Liver (tissue), 9 donors: Measurements from ENCODE around the gene ILF2. TPM values are rescaled to one million over a fixed set of nuclear protein-coding genes. Genes with fewer than 3 reads are reported as not detected.

Experiments used
- DNase-seq: peaks from one replicate; pipeline ENCODE4 v3.0.0-alpha.2; 2017; ENCODE audit warnings: low spot score
- H3K27ac ChIP-seq, 2 donors: one replicate each; pipeline ENCODE4 v1.7.0; 2013; ENCODE audit warnings: inconsistent platforms in 2 of 2, low read length in 2 of 2, control low read depth in 1 of 2, low read depth in 1 of 2, mild to moderate bottlenecking in 1 of 2
- H3K27me3 ChIP-seq, 4 donors: one replicate each; pipeline versions ENCODE4 v1.6.1 to v1.7.0; 2013; ENCODE audit warnings: low read length in 3 of 4, inconsistent platforms in 1 of 4, mild to moderate bottlenecking in 1 of 4, moderate library complexity in 1 of 4; ENCODE audit not compliant: control insufficient read depth in 4 of 4, insufficient read depth in 4 of 4
- H3K36me3 ChIP-seq, 4 donors: one replicate each; pipeline versions ENCODE4 v1.6.1 to v1.7.0; 2013; ENCODE audit warnings: low read length in 3 of 4, mild to moderate bottlenecking in 3 of 4, low read depth in 1 of 4, moderate library complexity in 1 of 4; ENCODE audit not compliant: control insufficient read depth in 4 of 4, insufficient read depth in 3 of 4
- H3K4me1 ChIP-seq, 4 donors: one replicate each; pipeline versions ENCODE4 v1.6.1 to v1.7.0; 2013; ENCODE audit warnings: low read length in 3 of 4, mild to moderate bottlenecking in 3 of 4, moderate library complexity in 1 of 4; ENCODE audit not compliant: control insufficient read depth in 4 of 4, insufficient read depth in 4 of 4
- H3K4me3 ChIP-seq, 3 donors: one replicate each; pipeline versions ENCODE4 v1.6.1 to v1.7.0; 2013; ENCODE audit warnings: low read length in 3 of 3, control low read depth in 1 of 3, low read depth in 1 of 3, mild to moderate bottlenecking in 1 of 3
- H3K9ac ChIP-seq, 2 donors: one replicate each; pipeline ENCODE4 v1.7.0; 2013; ENCODE audit warnings: low read length in 2 of 2, mild to moderate bottlenecking in 2 of 2, moderate library complexity in 2 of 2, control low read depth in 1 of 2, low read depth in 1 of 2
- H3K9me3 ChIP-seq, 4 donors: one replicate each; pipeline versions ENCODE4 v1.6.1 to v1.7.0; 2013; ENCODE audit warnings: low read length in 3 of 4; ENCODE audit not compliant: control insufficient read depth in 4 of 4
- FOXA1 ChIP-seq: IDR thresholded peaks from 2 replicates; pipeline ENCODE4 v1.6.1; 2016; ENCODE audit warnings: antibody characterized with exemption
- FOXA2 ChIP-seq: IDR thresholded peaks from 2 replicates; pipeline ENCODE4 v1.6.1; 2016; ENCODE audit warnings: antibody characterized with exemption
- HNF4A ChIP-seq, 2 donors: conservative IDR thresholded peaks; 2 replicates each; pipeline ENCODE4 v1.6.1; 2016; ENCODE audit warnings: antibody characterized with exemption in 2 of 2, mild to moderate bottlenecking in 2 of 2
- JUND ChIP-seq, 2 donors: IDR thresholded peaks; 2 replicates each; pipeline ENCODE4 v1.6.1; 2016; ENCODE audit warnings: antibody characterized with exemption in 2 of 2
- NR2F2 ChIP-seq: IDR thresholded peaks from 2 replicates; pipeline ENCODE4 v1.6.1; 2016; ENCODE audit warnings: antibody characterized with exemption
- RXRA ChIP-seq, 2 donors: IDR thresholded peaks; 2 replicates each; pipeline ENCODE4 v1.6.1; 2017 to 2018; ENCODE audit warnings: antibody characterized with exemption in 2 of 2, mild to moderate bottlenecking in 1 of 2
- SP1 ChIP-seq: IDR thresholded peaks from 2 replicates; pipeline ENCODE4 v1.6.1; 2018; ENCODE audit warnings: antibody characterized with exemption, mild to moderate bottlenecking
- TAF1 ChIP-seq: conservative IDR thresholded peaks from 2 replicates; pipeline ENCODE4 v1.6.1; 2016; ENCODE audit warnings: antibody characterized with exemption, mild to moderate bottlenecking
- YY1 ChIP-seq: IDR thresholded peaks from 2 replicates; pipeline ENCODE4 v1.6.1; 2016; ENCODE audit warnings: antibody characterized with exemption, mild to moderate bottlenecking
- WGBS: extraction: QIAGEN DNeasy Blood & Tissue Kit; methylation state at CpG from one replicate; pipeline ENCODE4 v1.1.7; 2013; 5-methylcytosine and 5-hydroxymethylcytosine counted together
- polyA plus RNA-seq, 2 donors: library from polyadenylated mRNA; stranded (reverse) in 1 of 2; unstranded in 1 of 2; fragments of 200-250 nt in 1 of 2; fragments of >200 nt in 1 of 2; fragmentation: Nextera tagmentation in 1 of 2; extraction: Ambion mirVana in 1 of 2; gene quantifications; one replicate each; pipeline versions ENCODE4 v1.2.1 to v1.2.3, GENCODE V29; 2013 to 2015
- total RNA-seq, 2 donors: library from RNA; depleted of rRNA; stranded (reverse); fragments of >200 nt; gene quantifications; one replicate each; pipeline ENCODE4 v1.2.3, GENCODE V29; 2014
- TF ChIP-seq, protein P1 (sequence below): IDR thresholded peaks from 2 replicates; pipeline ENCODE4 v1.6.1; 2016; ENCODE audit warnings: antibody characterized with exemption, mild to moderate bottlenecking
- TF ChIP-seq, protein P2 (sequence below): IDR thresholded peaks from 2 replicates; pipeline ENCODE4 v1.6.1; 2016; ENCODE audit warnings: antibody characterized with exemption
- TF ChIP-seq, protein P3 (sequence below): IDR thresholded peaks from 2 replicates; pipeline ENCODE4 v1.6.1; 2016; ENCODE audit warnings: antibody characterized with exemption
- TF ChIP-seq, protein P4 (sequence below): IDR thresholded peaks from 2 replicates; pipeline ENCODE4 v1.6.1; 2016; ENCODE audit warnings: antibody characterized with exemption
- TF ChIP-seq, protein P5 (sequence below): fragments of 150-350 bp; IDR thresholded peaks from 2 replicates; pipeline ENCODE4 v1.5.1; 2017; ENCODE audit warnings: improper control_type of control experiment, low read depth, low read length; ENCODE audit not compliant: missing input control
- donor health status: healthy.
- donor health status: healthy.
- donor health status: healthy.
- donor health status: healthy.
- donor health status: healthy.

Gene ILF2
- total and polyA plus RNA-seq, 4 donors: 28.7 to 84.2 (median 51.5) TPM

DNA sequence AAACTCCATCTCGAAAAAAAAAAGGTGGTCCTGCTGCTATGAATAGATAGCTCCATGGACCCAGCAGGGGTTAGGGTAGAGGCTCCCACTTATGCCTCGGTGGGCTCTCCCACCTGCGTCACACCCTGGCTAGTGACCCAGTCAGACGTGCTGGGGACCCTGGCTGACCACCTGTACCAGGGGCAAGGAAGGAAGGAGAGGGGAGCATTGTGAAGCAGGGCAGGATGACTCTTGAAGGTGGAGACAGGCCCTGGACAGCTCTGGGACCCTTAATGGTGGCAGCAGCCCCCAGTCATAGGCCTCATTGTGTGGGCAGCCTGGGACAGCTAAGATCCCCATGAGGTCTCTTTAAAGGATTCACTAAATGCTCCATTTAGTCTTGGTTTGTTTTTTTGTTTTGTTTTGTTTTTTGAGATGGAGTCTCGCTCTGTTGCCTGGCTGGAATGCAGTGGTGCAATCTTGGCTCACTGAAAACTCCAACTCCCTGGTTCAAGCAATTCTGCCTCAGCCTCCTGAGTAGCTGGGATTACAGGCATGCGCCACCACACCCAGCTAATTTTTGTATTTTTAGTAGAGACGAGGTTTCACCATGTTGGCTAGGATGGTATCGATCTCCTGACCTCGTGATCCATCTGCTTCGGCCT is 22.7 kb downstream of the ILF2 start:
- H3K9ac ChIP-seq: no peak overlapping the region
- 92% methylated on average over 10 of the region's 10 CpGs for WGBS
- H3K27ac ChIP-seq: no peak overlapping the region

More for the DNA sequence above, 22.7 kb downstream of the ILF2 start:
- no peak for DNase-seq
- Histone ChIP-seq H3K4me3 (no peak overlapping the region), H3K36me3 (peaks cover 8 to 20% (median 17%) of the 10 kb centered on the region in 4 donors), H3K9me3 (no peaks in the 10 kb centered on the region), H3K4me1 (peaks cover 0 to 33% (median 21%) of the 10 kb centered on the region in 4 donors), H3K27me3 (no peaks in the 10 kb centered on the region)
- TF ChIP-seq, protein P1, sequence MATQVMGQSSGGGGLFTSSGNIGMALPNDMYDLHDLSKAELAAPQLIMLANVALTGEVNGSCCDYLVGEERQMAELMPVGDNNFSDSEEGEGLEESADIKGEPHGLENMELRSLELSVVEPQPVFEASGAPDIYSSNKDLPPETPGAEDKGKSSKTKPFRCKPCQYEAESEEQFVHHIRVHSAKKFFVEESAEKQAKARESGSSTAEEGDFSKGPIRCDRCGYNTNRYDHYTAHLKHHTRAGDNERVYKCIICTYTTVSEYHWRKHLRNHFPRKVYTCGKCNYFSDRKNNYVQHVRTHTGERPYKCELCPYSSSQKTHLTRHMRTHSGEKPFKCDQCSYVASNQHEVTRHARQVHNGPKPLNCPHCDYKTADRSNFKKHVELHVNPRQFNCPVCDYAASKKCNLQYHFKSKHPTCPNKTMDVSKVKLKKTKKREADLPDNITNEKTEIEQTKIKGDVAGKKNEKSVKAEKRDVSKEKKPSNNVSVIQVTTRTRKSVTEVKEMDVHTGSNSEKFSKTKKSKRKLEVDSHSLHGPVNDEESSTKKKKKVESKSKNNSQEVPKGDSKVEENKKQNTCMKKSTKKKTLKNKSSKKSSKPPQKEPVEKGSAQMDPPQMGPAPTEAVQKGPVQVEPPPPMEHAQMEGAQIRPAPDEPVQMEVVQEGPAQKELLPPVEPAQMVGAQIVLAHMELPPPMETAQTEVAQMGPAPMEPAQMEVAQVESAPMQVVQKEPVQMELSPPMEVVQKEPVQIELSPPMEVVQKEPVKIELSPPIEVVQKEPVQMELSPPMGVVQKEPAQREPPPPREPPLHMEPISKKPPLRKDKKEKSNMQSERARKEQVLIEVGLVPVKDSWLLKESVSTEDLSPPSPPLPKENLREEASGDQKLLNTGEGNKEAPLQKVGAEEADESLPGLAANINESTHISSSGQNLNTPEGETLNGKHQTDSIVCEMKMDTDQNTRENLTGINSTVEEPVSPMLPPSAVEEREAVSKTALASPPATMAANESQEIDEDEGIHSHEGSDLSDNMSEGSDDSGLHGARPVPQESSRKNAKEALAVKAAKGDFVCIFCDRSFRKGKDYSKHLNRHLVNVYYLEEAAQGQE: no peak
- TF ChIP-seq SP1 (no peak), RXRA (IDR thresholded peaks at IDR 0.05) (no peak), FOXA2 (no peak), JUND (IDR thresholded peaks at IDR 0.05) (no peak), HNF4A (conservative IDR thresholded peaks at IDR 0.05) (no peak), NR2F2 (no peak), YY1 (no peak), TAF1 (no peak), FOXA1 (no peak)
- TF ChIP-seq, protein P2, sequence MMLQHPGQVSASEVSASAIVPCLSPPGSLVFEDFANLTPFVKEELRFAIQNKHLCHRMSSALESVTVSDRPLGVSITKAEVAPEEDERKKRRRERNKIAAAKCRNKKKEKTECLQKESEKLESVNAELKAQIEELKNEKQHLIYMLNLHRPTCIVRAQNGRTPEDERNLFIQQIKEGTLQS: no peak
- TF ChIP-seq, protein P3, sequence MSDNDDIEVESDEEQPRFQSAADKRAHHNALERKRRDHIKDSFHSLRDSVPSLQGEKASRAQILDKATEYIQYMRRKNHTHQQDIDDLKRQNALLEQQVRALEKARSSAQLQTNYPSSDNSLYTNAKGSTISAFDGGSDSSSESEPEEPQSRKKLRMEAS: no peak
- TF ChIP-seq, protein P4, sequence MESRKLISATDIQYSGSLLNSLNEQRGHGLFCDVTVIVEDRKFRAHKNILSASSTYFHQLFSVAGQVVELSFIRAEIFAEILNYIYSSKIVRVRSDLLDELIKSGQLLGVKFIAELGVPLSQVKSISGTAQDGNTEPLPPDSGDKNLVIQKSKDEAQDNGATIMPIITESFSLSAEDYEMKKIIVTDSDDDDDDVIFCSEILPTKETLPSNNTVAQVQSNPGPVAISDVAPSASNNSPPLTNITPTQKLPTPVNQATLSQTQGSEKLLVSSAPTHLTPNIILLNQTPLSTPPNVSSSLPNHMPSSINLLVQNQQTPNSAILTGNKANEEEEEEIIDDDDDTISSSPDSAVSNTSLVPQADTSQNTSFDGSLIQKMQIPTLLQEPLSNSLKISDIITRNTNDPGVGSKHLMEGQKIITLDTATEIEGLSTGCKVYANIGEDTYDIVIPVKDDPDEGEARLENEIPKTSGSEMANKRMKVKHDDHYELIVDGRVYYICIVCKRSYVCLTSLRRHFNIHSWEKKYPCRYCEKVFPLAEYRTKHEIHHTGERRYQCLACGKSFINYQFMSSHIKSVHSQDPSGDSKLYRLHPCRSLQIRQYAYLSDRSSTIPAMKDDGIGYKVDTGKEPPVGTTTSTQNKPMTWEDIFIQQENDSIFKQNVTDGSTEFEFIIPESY: no peak
- TF ChIP-seq, protein P5, sequence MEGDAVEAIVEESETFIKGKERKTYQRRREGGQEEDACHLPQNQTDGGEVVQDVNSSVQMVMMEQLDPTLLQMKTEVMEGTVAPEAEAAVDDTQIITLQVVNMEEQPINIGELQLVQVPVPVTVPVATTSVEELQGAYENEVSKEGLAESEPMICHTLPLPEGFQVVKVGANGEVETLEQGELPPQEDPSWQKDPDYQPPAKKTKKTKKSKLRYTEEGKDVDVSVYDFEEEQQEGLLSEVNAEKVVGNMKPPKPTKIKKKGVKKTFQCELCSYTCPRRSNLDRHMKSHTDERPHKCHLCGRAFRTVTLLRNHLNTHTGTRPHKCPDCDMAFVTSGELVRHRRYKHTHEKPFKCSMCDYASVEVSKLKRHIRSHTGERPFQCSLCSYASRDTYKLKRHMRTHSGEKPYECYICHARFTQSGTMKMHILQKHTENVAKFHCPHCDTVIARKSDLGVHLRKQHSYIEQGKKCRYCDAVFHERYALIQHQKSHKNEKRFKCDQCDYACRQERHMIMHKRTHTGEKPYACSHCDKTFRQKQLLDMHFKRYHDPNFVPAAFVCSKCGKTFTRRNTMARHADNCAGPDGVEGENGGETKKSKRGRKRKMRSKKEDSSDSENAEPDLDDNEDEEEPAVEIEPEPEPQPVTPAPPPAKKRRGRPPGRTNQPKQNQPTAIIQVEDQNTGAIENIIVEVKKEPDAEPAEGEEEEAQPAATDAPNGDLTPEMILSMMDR: no peak
